HG03378 (cell line): ENCODE results near the gene IPO9.

Experiments
- ATAC-seq: cut with Tn5 transposase; IDR thresholded peaks from one replicate; pipeline ENCODE4 v1.9.1; 2021; ENCODE audit warnings: mild to moderate bottlenecking, moderate library complexity; ENCODE audit not compliant: unreplicated experiment

IPO9 gene

DNA sequence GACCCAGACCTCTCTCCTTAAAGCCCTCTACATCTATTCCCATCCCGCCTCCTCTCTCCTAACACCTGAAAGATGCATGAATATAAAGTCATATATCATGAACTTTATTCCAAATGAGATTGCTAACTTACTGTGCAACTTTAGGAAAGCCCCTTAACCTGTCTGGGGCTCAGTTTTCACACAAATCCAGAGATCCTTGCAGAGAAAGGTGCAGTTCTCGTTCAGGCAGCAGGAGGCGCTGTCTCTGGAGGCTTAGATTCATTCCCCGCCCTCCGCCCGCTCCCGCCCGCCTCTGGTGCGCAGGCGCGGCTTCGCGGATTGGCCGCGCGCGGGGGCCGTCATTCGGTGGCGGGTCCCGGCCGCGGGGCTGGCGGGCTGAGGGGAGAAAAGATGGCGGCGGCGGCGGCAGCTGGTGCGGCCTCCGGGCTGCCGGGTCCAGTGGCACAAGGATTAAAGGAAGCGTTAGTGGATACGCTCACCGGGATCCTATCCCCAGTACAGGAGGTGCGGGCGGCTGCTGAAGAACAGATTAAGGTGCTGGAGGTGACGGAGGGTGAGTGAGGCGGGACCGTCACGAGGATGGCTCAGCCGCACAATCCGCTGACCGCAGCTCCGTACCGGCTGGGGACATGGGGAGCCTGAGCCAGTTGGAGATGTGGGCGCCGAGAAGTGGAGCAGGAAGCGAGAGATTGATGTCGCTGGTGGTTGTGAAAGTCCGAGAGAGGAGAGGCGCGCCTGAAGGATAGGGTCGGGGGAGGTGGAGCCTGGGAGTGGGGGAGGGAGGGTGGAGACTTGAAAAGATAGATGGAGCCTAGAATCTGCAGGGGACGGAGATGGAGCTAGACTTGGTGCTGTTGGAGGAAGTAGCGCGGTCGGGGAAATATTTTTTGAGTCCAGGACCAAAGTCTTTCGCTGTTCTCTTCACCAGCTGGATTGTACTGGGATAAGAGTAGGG is at the start of gene IPO9:
TSS of gene IPO9 (plus strand) at position 338 of the 955 bp plus-strand sequence. CDS start at position 391, 53 bp downstream.
- ATAC-seq: peak; percentile 80

DNA sequence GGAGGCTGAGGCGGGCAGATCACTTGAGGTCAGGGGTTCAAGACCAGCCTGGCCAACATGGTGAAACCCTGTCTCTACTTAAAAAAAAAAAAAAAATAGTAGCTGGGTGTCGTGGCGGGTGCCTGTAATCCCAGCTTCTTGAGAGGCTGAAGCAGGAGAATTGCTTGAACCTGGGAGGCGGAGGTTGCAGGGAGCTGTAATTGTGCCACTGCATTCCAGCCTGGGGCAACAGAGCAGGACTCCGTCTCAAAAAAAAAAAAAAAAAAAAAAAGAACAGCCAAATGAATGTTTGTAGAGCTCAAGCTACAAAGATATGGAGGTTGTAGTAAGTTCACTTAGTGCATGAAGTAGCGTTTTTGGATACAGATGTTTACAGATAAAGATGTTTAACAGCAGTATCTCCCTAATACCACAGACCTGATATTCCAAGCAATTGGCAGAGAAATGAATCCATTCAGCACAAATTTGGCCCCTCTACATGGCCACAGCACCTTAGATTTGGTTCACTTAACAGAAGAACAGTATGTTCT is 49.5 kb upstream of the IPO9 start:
- ATAC-seq: no peak

GRCh38 chr1:201780952-201781351 is 48.0 kb upstream of the IPO9 start:
- no peak for ATAC-seq

GRCh38 chr1:201781437-201781836 is 47.5 kb upstream of the IPO9 start:
- ATAC-seq: no peak

- no peak for ATAC-seq
Observed at GRCh38 chr1:201782353-201782752, 46.6 kb upstream of the IPO9 start.

- no peak for ATAC-seq
Observed at GRCh38 chr1:201783058-201783457, 45.9 kb upstream of the IPO9 start.

- no peak for ATAC-seq
Observed at GRCh38 chr1:201783572-201783971, 45.4 kb upstream of the IPO9 start.

DNA sequence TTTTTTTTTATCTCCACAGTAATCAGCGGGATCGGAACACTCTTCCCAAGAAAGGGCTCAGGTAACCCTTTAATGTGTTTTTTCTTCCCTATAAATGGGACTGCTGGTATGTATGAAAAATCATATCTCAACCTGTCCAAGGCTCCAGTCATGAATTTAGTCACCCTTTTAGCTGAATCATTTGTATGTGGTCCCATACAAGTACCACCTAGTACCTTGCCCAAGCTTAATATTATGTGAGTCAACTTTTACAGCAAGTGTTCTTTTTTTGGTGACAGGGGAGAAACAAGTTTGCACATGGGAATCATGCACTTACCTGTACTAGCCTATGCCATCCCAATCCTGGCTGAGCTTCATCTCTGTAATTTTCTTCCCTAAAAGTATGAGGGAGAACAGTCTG is 43.7 kb upstream of the IPO9 start:
- ATAC-seq: no peak

DNA sequence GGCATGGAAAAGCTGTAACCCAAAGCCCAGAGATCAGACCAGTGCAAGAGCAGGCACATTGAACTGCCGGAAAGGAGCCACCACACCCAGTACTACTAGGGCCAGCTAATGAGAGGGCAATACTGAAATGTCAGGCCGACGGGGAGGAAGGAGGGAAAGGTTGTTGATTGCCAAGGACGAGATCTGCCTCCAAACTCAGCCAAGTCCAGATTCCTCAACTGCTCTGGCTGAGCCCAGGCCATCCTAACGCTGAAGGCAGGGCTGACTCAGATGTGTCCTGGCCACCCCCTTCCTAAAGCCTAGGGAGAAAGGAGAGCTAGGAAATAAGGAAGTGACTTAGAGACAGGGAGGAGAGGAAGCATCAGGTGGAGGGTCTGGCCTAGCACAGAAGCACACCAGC is 42.1 kb upstream of the IPO9 start:
- ATAC-seq: no peak

- no peak for ATAC-seq
Observed at GRCh38 chr1:201788296-201788695, 40.7 kb upstream of the IPO9 start.

- ATAC-seq: no peak
Observed at GRCh38 chr1:201789245-201789644, 39.7 kb upstream of the IPO9 start.

- ATAC-seq: no peak
Observed at GRCh38 chr1:201790261-201790660, 38.7 kb upstream of the IPO9 start.

DNA sequence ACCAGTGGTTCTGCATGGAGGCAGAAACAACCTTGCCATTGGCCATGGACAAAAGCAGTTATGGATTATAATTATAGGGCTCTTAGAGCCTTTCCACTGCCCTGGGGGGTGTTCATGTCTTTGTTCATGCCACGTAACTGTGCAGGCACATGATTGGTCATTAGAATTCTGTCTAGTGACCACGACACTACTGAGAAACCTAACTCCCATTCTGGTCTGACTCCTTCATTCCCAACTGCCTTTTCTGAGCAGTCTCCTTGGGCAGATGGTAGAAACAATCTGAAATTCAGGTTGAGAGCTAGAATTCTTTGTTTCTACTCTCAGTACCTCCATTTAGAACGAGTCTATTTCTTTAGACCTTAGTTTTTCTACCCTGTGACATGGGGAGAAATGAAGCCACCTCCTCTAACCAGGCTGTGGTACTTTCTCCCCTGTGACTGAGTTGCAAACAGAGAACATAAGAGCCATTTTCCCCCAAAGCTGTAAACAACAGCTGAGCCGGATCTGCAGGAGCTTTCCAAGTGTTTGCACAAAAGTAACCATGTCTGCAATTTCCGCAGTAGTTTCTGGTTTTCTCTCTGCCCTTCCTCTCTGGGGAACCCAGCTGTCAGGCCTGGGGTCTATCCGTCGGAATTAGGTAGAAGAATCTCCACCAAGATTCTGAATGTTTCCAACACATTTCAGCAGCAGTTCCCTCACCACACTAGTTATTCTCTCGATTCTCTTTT is 37.7 kb upstream of the IPO9 start:
- no peak for ATAC-seq

DNA sequence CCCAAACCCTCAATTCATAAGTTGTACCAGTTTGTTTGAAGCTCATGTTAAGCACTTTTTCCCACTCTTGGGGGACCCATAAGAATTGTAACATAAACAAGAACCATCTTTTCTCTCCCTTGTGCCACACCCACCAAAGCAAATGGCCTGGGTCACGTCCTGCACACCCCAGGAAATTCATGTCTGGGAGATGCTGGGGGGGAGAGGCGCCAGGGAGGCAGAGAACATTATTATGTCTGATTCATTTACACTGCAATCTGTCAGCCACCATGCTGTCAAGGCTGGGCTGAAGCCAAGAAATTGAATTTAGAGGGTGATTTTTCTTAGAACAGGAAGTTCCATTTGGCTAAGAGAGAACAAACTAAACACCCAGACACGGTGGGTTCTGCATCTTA is 37.2 kb upstream of the IPO9 start:
- ATAC-seq: no peak

GRCh38 chr1:201792534-201793305 is 36.2 kb upstream of the IPO9 start:
- ATAC-seq: no peak

DNA sequence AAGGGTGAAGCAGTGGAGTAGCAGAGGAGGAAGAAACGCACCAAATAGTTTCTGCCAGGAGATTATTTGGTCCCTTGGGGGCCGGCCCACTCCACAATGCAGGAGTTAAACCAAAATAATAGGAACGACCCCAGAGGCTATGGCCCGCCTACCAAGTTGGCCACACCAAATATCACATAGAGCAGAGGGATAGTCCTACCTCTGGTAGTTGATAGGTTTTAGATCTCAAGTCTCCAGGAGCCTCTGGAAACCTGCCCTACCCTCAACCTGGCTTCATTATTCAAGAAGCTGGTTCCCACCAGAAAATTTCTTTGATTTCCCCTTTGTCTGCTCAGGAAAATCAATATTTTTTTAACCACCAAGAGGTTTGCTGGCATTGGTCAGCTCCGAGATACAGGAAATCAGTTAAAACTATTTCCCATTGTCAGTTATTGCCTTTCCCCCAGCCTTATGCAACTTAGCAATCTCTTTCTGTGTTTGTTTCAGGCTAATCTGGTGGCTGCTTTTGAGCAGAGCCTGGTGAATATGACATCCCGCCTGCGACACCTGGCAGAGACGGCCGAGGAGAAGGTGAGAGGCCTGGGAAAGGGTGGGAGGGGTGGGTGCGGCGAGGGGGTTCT is 35.5 kb upstream of the IPO9 start:
- ATAC-seq: no peak

- no peak for ATAC-seq
Observed at GRCh38 chr1:201795066-201795465, 33.9 kb upstream of the IPO9 start.

- no peak for ATAC-seq
Observed at GRCh38 chr1:201800246-201800645, 28.7 kb upstream of the IPO9 start.

- no peak for ATAC-seq
Observed at GRCh38 chr1:201806801-201807200, 22.2 kb upstream of the IPO9 start.

DNA sequence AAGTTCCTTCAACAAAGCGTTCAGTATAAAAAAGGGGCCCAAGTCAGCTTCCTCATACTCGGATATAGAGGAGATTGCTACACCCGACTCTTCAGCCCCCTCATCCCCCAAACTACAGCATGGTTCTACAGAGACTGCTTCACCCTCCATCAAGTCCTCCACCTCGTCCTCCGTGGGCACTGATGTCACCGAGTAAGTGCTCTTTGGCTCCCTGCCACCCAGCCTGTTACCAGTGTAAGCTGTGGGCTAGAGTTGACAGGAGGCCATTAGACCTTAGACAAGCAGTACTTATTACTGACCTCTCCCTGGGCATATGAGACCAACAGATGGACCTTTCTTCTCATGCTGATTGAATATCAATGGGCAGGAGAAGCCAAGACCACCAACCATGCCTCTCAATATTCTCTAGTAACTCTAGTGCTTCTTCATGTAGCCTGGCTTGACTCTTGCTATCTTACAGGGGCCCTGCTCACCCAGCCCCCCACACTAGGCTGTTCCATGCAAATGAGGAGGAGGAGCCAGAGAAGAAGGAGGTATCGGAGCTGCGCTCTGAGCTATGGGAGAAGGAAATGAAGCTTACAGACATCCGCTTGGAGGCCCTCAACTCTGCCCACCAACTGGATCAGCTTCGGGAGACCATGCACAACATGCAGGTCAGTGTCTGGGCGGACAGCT is 20.9 kb upstream of the IPO9 start:
- no peak for ATAC-seq
